Ovary (tissue), 9 donors: ENCODE data around the gene FBXO42. TPM values are rescaled to one million over a fixed set of nuclear protein-coding genes. Genes with fewer than 3 reads are reported as not detected.
"Not testable (repeated sequence)": the region's sequence is repeated elsewhere in the genome, so short reads cannot be mapped to it uniquely, and the experiment has no call there.

Experiments
- DNase-seq, 5 donors: peaks; one replicate each; pipeline ENCODE4 v3.0.0-alpha.2; 2019 to 2020
- H3K27ac ChIP-seq, 2 donors: fragments of 200-600 bp; one replicate each; pipeline versions ENCODE4 v1.5.1 to v1.8.0; 2019 to 2022
- H3K27me3 ChIP-seq: fragments of 200-600 bp; one replicate; pipeline ENCODE4 v1.8.0; 2022
- H3K36me3 ChIP-seq: fragments of 200-600 bp; sonication (generic); one replicate; pipeline ENCODE4 v1.5.1; 2019
- H3K4me1 ChIP-seq: one replicate; pipeline ENCODE4 v1.8.1; 2013; ENCODE audit warnings: mild to moderate bottlenecking, moderate library complexity; ENCODE audit not compliant: insufficient read depth
- H3K4me3 ChIP-seq: fragments of 200-600 bp; sonication (generic); one replicate; pipeline ENCODE4 v1.5.1; 2017
- H3K9me3 ChIP-seq, 2 donors: fragments of 200-600 bp in 1 of 2; sonication (generic) in 1 of 2; one replicate each; pipeline versions ENCODE4 v1.5.1 to v1.8.1; 2013 to 2019; ENCODE audit warnings: mild to moderate bottlenecking in 1 of 2, moderate library complexity in 1 of 2
- CTCF ChIP-seq, 3 donors: fragments of 450-650 bp in 2 of 3; fragments of 200-600 bp in 1 of 3; IDR thresholded peaks; one replicate each; pipeline versions ENCODE4 v1.5.1 to v1.8.0; 2016 to 2022; ENCODE audit warnings: antibody characterized with exemption in 3 of 3, mild to moderate bottlenecking in 1 of 3
- EP300 ChIP-seq: sonication (generic); formaldehyde crosslinking; IDR thresholded peaks from one replicate; pipeline ENCODE4 v1.6.1; 2017; ENCODE audit warnings: antibody characterized with exemption
- POLR2A ChIP-seq: fragments of 450-650 bp; IDR thresholded peaks from one replicate; pipeline ENCODE4 v1.6.1; 2017; ENCODE audit warnings: antibody characterized with exemption, mild to moderate bottlenecking, moderate library complexity
- WGBS, 3 donors: extraction: QIAGEN DNeasy Blood & Tissue Kit in 1 of 3; methylation state at CpG; one replicate each; pipeline versions ENCODE4 v1.1.5 to v1.1.7; 2013 to 2017; 5-methylcytosine and 5-hydroxymethylcytosine counted together
- intact Hi-C, 4 donors: fragments of 100-400 bp; cut with DNase I; formaldehyde crosslinking; loops; one replicate each; pipeline versions ENCODE4 v1.11.0 to v1.15.1; 2022 to 2023
- polyA plus RNA-seq, 2 donors: library from polyadenylated mRNA; stranded (reverse); fragments of 200-250 nt in 1 of 2; fragments of 350-450 nt in 1 of 2; fragmentation: Illumina TruSeq in 1 of 2; extraction: RNeasy Lipid Tissue Mini Kit (QIAGEN cat#74804) in 1 of 2; gene quantifications; one replicate each; pipeline ENCODE4 v1.2.3, GENCODE V29; 2013 to 2014
- total RNA-seq, 7 donors: library from RNA; depleted of rRNA in 2 of 7; stranded (reverse); fragments of >200 nt in 2 of 7; fragmentation: NEBNext Ultra II Directional in 3 of 7; extraction: Animal tissue kit (Norgen Biotek cat#: 25700) in 3 of 7; gene quantifications; one replicate each; pipeline versions ENCODE4 v1.1.0 to v1.2.4, GENCODE V29; 2016 to 2023
- donor health status: DM: no; HTN: no; CAD: no; lungs with moderate emphysema.
- donor health status: DM: no; HTN: no; CAD: no.
- donor health status: Bipolar disorder and iron deficiency.
- donor health status: DM: yes; HTN: yes; CAD: no.
- donor health status: DM: no; HTN: no; CAD: no.
- donor health status: DM: yes; HTN: yes; CAD: no.

The FBXO42 gene
- total and polyA plus RNA-seq, 9 donors = 16.0 to 35.3 (median 21.9) TPM

- intact Hi-C loops = no loop called here
- peak in 1 of 5 donors; percentile 32 for DNase-seq
Measured at GRCh38 chr1:16230744-16231143, 121.5 kb downstream of the FBXO42 start.

GRCh38 chr1:16229976-16230740, 122.1 kb downstream of the FBXO42 start:
- no peaks in the 10 kb centered on the region for H3K36me3 ChIP-seq
- 81 to 89% (median 84%) methylated on average over 13 of the region's 13 CpGs for WGBS, 3 donors
- intact Hi-C loops = no loop called here

More at GRCh38 chr1:16230744-16231143, 121.5 kb downstream of the FBXO42 start:
- no peaks in the 10 kb centered on the region for H3K9me3 ChIP-seq
- H3K36me3 ChIP-seq = no peaks in the 10 kb centered on the region
- 85 to 90% (median 88%) methylated on average over 13 of the region's 13 CpGs for WGBS, 3 donors
- no peak overlapping the region for H3K4me3 ChIP-seq
- H3K4me1 ChIP-seq = peaks cover 4% of the 10 kb centered on the region
- H3K27ac ChIP-seq = no peak overlapping the region
- no peaks in the 10 kb centered on the region for H3K27me3 ChIP-seq
- TF ChIP-seq POLR2A = no peak
- no peak for TF ChIP-seq CTCF (IDR thresholded peaks at IDR 0.05)
- TF ChIP-seq EP300 = no peak

GRCh38 chr1:16226490-16227179, 125.6 kb downstream of the FBXO42 start:
- Histone ChIP-seq H3K4me3 (peak overlapping the region; percentile 9), H3K36me3 (no peaks in the 10 kb centered on the region), H3K27me3 (no peaks in the 10 kb centered on the region), H3K27ac (no peak overlapping the region), H3K4me1 (peaks cover 4% of the 10 kb centered on the region), H3K9me3 (no peaks in the 10 kb centered on the region)
- intact Hi-C loops = no loop called here
- 9 to 15% (median 15%) methylated on average over 40 to 46 of the region's 46 CpGs for WGBS, 3 donors
- peak; percentile 82 to 93 (median 85) for DNase-seq
- TF ChIP-seq EP300 (no peak), POLR2A (peak; percentile 5)

More at GRCh38 chr1:16229976-16230740, 122.1 kb downstream of the FBXO42 start:
- H3K9me3 ChIP-seq = no peaks in the 10 kb centered on the region
- H3K4me3 ChIP-seq = no peak overlapping the region
- H3K27me3 ChIP-seq = no peaks in the 10 kb centered on the region
- H3K27ac ChIP-seq = no peak overlapping the region
- TF ChIP-seq CTCF (IDR thresholded peaks at IDR 0.05) (no peak), EP300 (no peak)
- peaks cover 4% of the 10 kb centered on the region for H3K4me1 ChIP-seq
- DNase-seq = no peak

GRCh38 chr1:16226129-16226489, 126.2 kb downstream of the FBXO42 start:
- no peak overlapping the region for H3K4me3 ChIP-seq
- no peak for TF ChIP-seq POLR2A
- no peak for TF ChIP-seq CTCF (IDR thresholded peaks at IDR 0.05)
- intact Hi-C loops = no loop called here
- no peak overlapping the region for H3K27ac ChIP-seq
- H3K4me1 ChIP-seq = peaks cover 4% of the 10 kb centered on the region
- no peak for DNase-seq
- 93 to 95% (median 93%) methylated on average over 7 of the region's 7 CpGs for WGBS, 3 donors
- no peaks in the 10 kb centered on the region for H3K27me3 ChIP-seq
- H3K36me3 ChIP-seq = no peaks in the 10 kb centered on the region
- H3K9me3 ChIP-seq = no peaks in the 10 kb centered on the region

- Histone ChIP-seq H3K4me3 (no peak overlapping the region), H3K9me3 (no peaks in the 10 kb centered on the region), H3K27ac (no peak overlapping the region), H3K4me1 (peaks cover 4% of the 10 kb centered on the region), H3K36me3 (no peaks in the 10 kb centered on the region), H3K27me3 (no peaks in the 10 kb centered on the region)
- TF ChIP-seq EP300 (no peak), CTCF (IDR thresholded peaks at IDR 0.05) (no peak), POLR2A (no peak)
- WGBS, 3 donors = 88 to 90% (median 88%) methylated on average over 3 of the region's 3 CpGs
- intact Hi-C loops = no loop called here
- no peak for DNase-seq
Measured at GRCh38 chr1:16224472-16224871, 127.8 kb downstream of the FBXO42 start.

- intact Hi-C loops, H3K4me1 ChIP-seq, H3K9me3 ChIP-seq, H3K27me3 ChIP-seq, H3K4me3 ChIP-seq, H3K36me3 ChIP-seq, H3K27ac ChIP-seq, DNase-seq: not testable (repeated sequence)
- WGBS, 3 donors = 84 to 91% (median 87%) methylated on average over 14 of the region's 14 CpGs
Measured at GRCh38 chr1:16222716-16223115, 129.6 kb downstream of the FBXO42 start.
